H9 (cell line): ENCODE measurements around the gene SNX27. TPM values are rescaled to one million over a fixed set of nuclear protein-coding genes. Genes with fewer than 3 reads are reported as not detected.

Experiments
- DNase-seq: peaks from one replicate; pipeline ENCODE4 v3.0.0-alpha.2; 2017
- H2AFZ ChIP-seq: one replicate; pipeline ENCODE4 v1.6.1; 2013; ENCODE audit warnings: mild to moderate bottlenecking, low read length, control low read depth, moderate library complexity
- H2AK5ac ChIP-seq: 2 replicates; pipeline ENCODE4 v1.6.1; 2013; ENCODE audit warnings: low read length, control low read depth, mixed read lengths; ENCODE audit not compliant: insufficient read length
- H2BK120ac ChIP-seq: one replicate; pipeline ENCODE4 v1.6.1; 2013; ENCODE audit warnings: low read depth, mild to moderate bottlenecking, low read length, control low read depth, inconsistent platforms; ENCODE audit not compliant: poor library complexity, severe bottlenecking
- H2BK12ac ChIP-seq: 2 replicates; pipeline ENCODE4 v1.6.1; 2013; ENCODE audit warnings: low read length, control low read depth, mixed read lengths, low read depth; ENCODE audit not compliant: insufficient read length
- H2BK15ac ChIP-seq: 2 replicates; pipeline ENCODE4 v1.6.1; 2013; ENCODE audit warnings: low read depth, low read length, control low read depth
- H2BK20ac ChIP-seq: one replicate; pipeline ENCODE4 v1.6.1; 2013; ENCODE audit warnings: low read depth, mild to moderate bottlenecking, low read length, control low read depth, inconsistent platforms; ENCODE audit not compliant: poor library complexity, severe bottlenecking
- H2BK5ac ChIP-seq: 2 replicates; pipeline ENCODE4 v1.6.1; 2013; ENCODE audit warnings: low read length, control low read depth, mixed read lengths; ENCODE audit not compliant: insufficient read length
- H3K14ac ChIP-seq: 2 replicates; pipeline ENCODE4 v1.6.1; 2013; ENCODE audit warnings: low read length, control low read depth; ENCODE audit not compliant: insufficient read depth
- H3K18ac ChIP-seq: 2 replicates; pipeline ENCODE4 v1.6.1; 2013; ENCODE audit warnings: low read depth, mild to moderate bottlenecking, mixed read lengths, low read length, control low read depth; ENCODE audit not compliant: insufficient read length
- H3K23ac ChIP-seq: 2 replicates; pipeline ENCODE4 v1.6.1; 2013; ENCODE audit warnings: low read length, control low read depth, mixed read lengths, low read depth; ENCODE audit not compliant: insufficient read length
- H3K23me2 ChIP-seq: 2 replicates; pipeline ENCODE4 v1.6.1; 2013; ENCODE audit warnings: low read depth, mild to moderate bottlenecking, mixed read lengths, low read length, control low read depth; ENCODE audit not compliant: insufficient read length, poor library complexity, severe bottlenecking
- H3K27ac ChIP-seq: 2 replicates; pipeline ENCODE4 v1.5.1; 2013; ENCODE audit warnings: low read length, control low read depth, mixed read lengths, low read depth; ENCODE audit not compliant: insufficient read length
- H3K27me3 ChIP-seq: 2 replicates; pipeline ENCODE4 v1.6.1; 2013; ENCODE audit warnings: low read length, control low read depth, inconsistent platforms; ENCODE audit not compliant: insufficient read depth
- H3K4ac ChIP-seq: 2 replicates; pipeline ENCODE4 v1.6.1; 2013; ENCODE audit warnings: low read depth, mild to moderate bottlenecking, control low read depth, inconsistent platforms, low read length, moderate library complexity
- H3K4me1 ChIP-seq: 2 replicates; pipeline ENCODE4 v1.6.1; 2013; ENCODE audit warnings: low read length, control low read depth, inconsistent platforms; ENCODE audit not compliant: insufficient read depth
- H3K4me2 ChIP-seq: 2 replicates; pipeline ENCODE4 v1.6.1; 2013; ENCODE audit warnings: low read length, control low read depth, mixed read lengths; ENCODE audit not compliant: insufficient read length, insufficient read depth
- H3K56ac ChIP-seq: 2 replicates; pipeline ENCODE4 v1.6.1; 2013; ENCODE audit warnings: low read depth, mild to moderate bottlenecking, mixed read lengths, low read length, control low read depth; ENCODE audit not compliant: insufficient read length
- H3K79me1 ChIP-seq: 2 replicates; pipeline ENCODE4 v1.6.1; 2013; ENCODE audit warnings: low read depth, mild to moderate bottlenecking, moderate library complexity, low read length, control low read depth, inconsistent platforms; ENCODE audit not compliant: insufficient read depth, poor library complexity, severe bottlenecking
- H3K79me2 ChIP-seq: 2 replicates; pipeline ENCODE4 v1.6.1; 2013; ENCODE audit warnings: low read length, control low read depth, inconsistent platforms; ENCODE audit not compliant: insufficient read depth
- H3K9ac ChIP-seq: 2 replicates; pipeline ENCODE4 v1.6.1; 2013; ENCODE audit warnings: low read length, control low read depth, mixed read lengths; ENCODE audit not compliant: insufficient read length; ENCODE audit errors: extremely low read depth
- H3K9me3 ChIP-seq: one replicate; pipeline ENCODE4 v1.6.1; 2013; ENCODE audit warnings: low read depth, low read length, inconsistent platforms; ENCODE audit not compliant: control insufficient read depth
- H3T11ph ChIP-seq: one replicate; pipeline ENCODE4 v1.6.1; 2013; ENCODE audit warnings: mild to moderate bottlenecking, low read length, control low read depth, inconsistent platforms
- H4K20me1 ChIP-seq: one replicate; pipeline ENCODE4 v1.6.1; 2013; ENCODE audit not compliant: control insufficient read depth, insufficient read length, insufficient read depth
- H4K5ac ChIP-seq: 2 replicates; pipeline ENCODE4 v1.6.1; 2013; ENCODE audit warnings: low read depth, mild to moderate bottlenecking, mixed read lengths, low read length, control low read depth; ENCODE audit not compliant: insufficient read length
- H4K8ac ChIP-seq: replicated peaks from 2 replicates; pipeline ENCODE4 v1.6.1; 2013; ENCODE audit warnings: low read length, control low read depth, mixed read lengths, low read depth; ENCODE audit not compliant: insufficient read length
- H4K91ac ChIP-seq: 2 replicates; pipeline ENCODE4 v1.6.1; 2013; ENCODE audit warnings: low read depth, mild to moderate bottlenecking, moderate library complexity, mixed read lengths, low read length, control low read depth; ENCODE audit not compliant: insufficient read length
- H3K27ac Mint-ChIP-seq, 3 experiments: 2 replicates in 2 of 3; 3 replicates in 1 of 3; pipeline ENCODE4 v1.8.0; 2020 to 2021; ENCODE audit warnings: mixed read lengths in 3 of 3, mild to moderate bottlenecking in 1 of 3, moderate library complexity in 1 of 3
- H3K27me3 Mint-ChIP-seq: 2 replicates; pipeline ENCODE4 v1.8.0; 2021; ENCODE audit warnings: low read depth, mild to moderate bottlenecking, moderate library complexity, mixed read lengths
- H3K36me3 Mint-ChIP-seq, 3 experiments: 2 replicates in 2 of 3; 3 replicates in 1 of 3; pipeline ENCODE4 v1.8.0; 2020 to 2021; ENCODE audit warnings: low read depth in 3 of 3, mixed read lengths in 3 of 3; ENCODE audit not compliant: insufficient read depth in 1 of 3
- H3K4me1 Mint-ChIP-seq, 2 experiments: 2 replicates each; pipeline ENCODE4 v1.8.0; 2020; ENCODE audit warnings: mixed read lengths in 2 of 2
- H3K4me3 Mint-ChIP-seq, 2 experiments: 2 replicates in 1 of 2; 3 replicates in 1 of 2; pipeline ENCODE4 v1.8.0; 2020 to 2021; ENCODE audit warnings: mild to moderate bottlenecking in 2 of 2, mixed read lengths in 2 of 2, moderate library complexity in 1 of 2
- H3K9me3 Mint-ChIP-seq, 2 experiments: 2 replicates in 1 of 2; 3 replicates in 1 of 2; pipeline ENCODE4 v1.8.0; 2020; ENCODE audit warnings: mild to moderate bottlenecking in 2 of 2, mixed read lengths in 2 of 2, moderate library complexity in 1 of 2
- CTCF ChIP-seq: fragments of 200-600 bp; sonication (generic); conservative IDR thresholded peaks from 3 replicates; pipeline ENCODE4 v1.8.0; 2021; ENCODE audit warnings: antibody characterized with exemption, mild to moderate bottlenecking
- WGBS: extraction: QIAGEN DNeasy Blood & Tissue Kit; methylation state at CpG from one replicate; pipeline ENCODE4 v1.1.7; 2013; ENCODE audit warnings: missing lambda C conversion rate, low lambda C conversion rate, mixed read lengths; ENCODE audit not compliant: insufficient read length; ENCODE audit errors: extremely low coverage; 5-methylcytosine and 5-hydroxymethylcytosine counted together
- total RNA-seq: library from RNA; stranded (reverse); gene quantifications from 2 replicates; pipeline ENCODE4 v1.2.1, GENCODE V29; 2021

Gene SNX27
- total RNA-seq, 1 experiment from 2014 or later: 48.9 TPM

- Histone ChIP-seq H4K20me1 (no peaks in the 10 kb centered on the region), H3K14ac (no peak overlapping the region), H3K18ac (no peak overlapping the region), H3K4me2 (no peak overlapping the region), H3K4me1 (0 out of 2 replicates have a peak, but pooled peaks cover 6% of the 10 kb centered on the region), H2BK5ac (no peak overlapping the region), H3K23me2 (peaks cover 21% of the 10 kb centered on the region), H3K27ac (no peak overlapping the region), H3K23ac (no peak overlapping the region), H3T11ph (no peak overlapping the region), H2BK12ac (no peak overlapping the region), H3K27me3 (peaks cover 24% of the 10 kb centered on the region; the same call in 1 of the 2 replicates), H2AK5ac (no peak overlapping the region), H3K4ac (no peak overlapping the region), H2AFZ (no peak overlapping the region), H2BK120ac (no peak overlapping the region), H3K79me1 (no peaks in the 10 kb centered on the region), H4K8ac (no peak overlapping the region), H3K9ac (no peak overlapping the region), H3K56ac (no peak overlapping the region), H2BK15ac (no peak overlapping the region), H4K91ac (no peak overlapping the region), H2BK20ac (no peak overlapping the region), H3K79me2 (no peaks in the 10 kb centered on the region), H3K9me3 (no peaks in the 10 kb centered on the region), H4K5ac (no peak overlapping the region)
- Mint-ChIP-seq H3K9me3 (no peaks in the 10 kb centered on the region), H3K27me3 (peaks cover 64% of the 10 kb centered on the region), H3K4me1 (peaks cover 50 to 56% of the 10 kb centered on the region in 2 experiments), H3K4me3 (0 out of 5 replicates have a peak overlapping the region, but pooled peaks of 1 of the 2 experiments have one; percentile 82), H3K27ac (no peak overlapping the region), H3K36me3 (no peaks in the 10 kb centered on the region)
- no CpG with 5 or more reads among the region's 4 CpGs for WGBS
- DNase-seq: no peak
- TF ChIP-seq CTCF: no peak
These were observed 106.2 kb downstream of the SNX27 start for GRCh38 chr1:151718011-151718431.
